SK-N-SH (cell line): Measurements from ENCODE around the gene C5orf63. TPM values are rescaled to one million over a fixed set of nuclear protein-coding genes. Genes with fewer than 3 reads are reported as not detected.
"Not testable (repeated sequence)": the region's sequence is repeated elsewhere in the genome, so short reads cannot be mapped to it uniquely, and the experiment has no call there.

ENCODE experiments used
- CTCF ChIA-PET: fragments of 300-600, 350-600 bp; formaldehyde crosslinking; extraction: SDS; loops from one replicate; lab custom pipeline; 2021; lab: Yijun Ruan, JAX
- POLR2A ChIA-PET: fragments of 350-600 bp; sonication (Branson Sonifier 250); formaldehyde crosslinking; extraction: SDS; loops from one replicate; lab custom pipeline; 2020; ENCODE audit warnings: antibody characterized with exemption, inconsistent platforms; lab: Yijun Ruan, JAX
- DNase-seq: peaks from one replicate; pipeline ENCODE4 v3.0.0; 2012
- H2AFZ ChIP-seq: fragments of 200-600 bp; sonication (generic); 2 replicates; pipeline ENCODE4 v1.8.1; 2016; ENCODE audit warnings: antibody characterized with exemption, mild to moderate bottlenecking, low read depth
- H3F3A ChIP-seq: fragments of 200-600 bp; sonication (generic); replicated peaks from 2 replicates; pipeline ENCODE3; 2016; ENCODE audit warnings: antibody characterized with exemption, mild to moderate bottlenecking; ENCODE audit not compliant: insufficient read depth
- H3K27ac ChIP-seq, 2 experiments: fragments of 200-500 bp in 1 of 2; fragments of 200-600 bp in 1 of 2; sonication (Bioruptor generic) in 1 of 2; sonication (generic), shearing (Covaris generic) in 1 of 2; 2 replicates each; pipeline versions ENCODE4 v1.5.1 to v1.6.1; 2014 to 2016; ENCODE audit warnings: low read depth in 2 of 2, inconsistent platforms in 1 of 2, low read length in 1 of 2, mild to moderate bottlenecking in 1 of 2, mixed read lengths in 1 of 2
- H3K27me3 ChIP-seq: fragments of 200-600 bp; sonication (generic), shearing (Covaris generic); 2 replicates; pipeline ENCODE4 v1.6.1; 2016; ENCODE audit warnings: mixed run types; ENCODE audit not compliant: insufficient read depth
- H3K36me3 ChIP-seq, 2 experiments: fragments of 200-500 bp in 1 of 2; fragments of 200-600 bp in 1 of 2; sonication (Bioruptor generic) in 1 of 2; sonication (generic) in 1 of 2; replicated peaks in 1 of 2; 2 replicates each; pipeline versions ENCODE3 to v1.5.1; 2014 to 2016; ENCODE audit warnings: low read length in 1 of 2, mild to moderate bottlenecking in 1 of 2; ENCODE audit not compliant: insufficient read depth in 2 of 2, control insufficient read depth in 1 of 2
- H3K4me1 ChIP-seq, 2 experiments: fragments of 200-500 bp in 1 of 2; fragments of 200-600 bp in 1 of 2; sonication (Bioruptor generic) in 1 of 2; sonication (generic), shearing (Covaris generic) in 1 of 2; 2 replicates each; pipeline versions ENCODE4 v1.5.1 to v1.6.1; 2014 to 2016; ENCODE audit warnings: low read depth in 1 of 2, low read length in 1 of 2, mixed run types in 1 of 2; ENCODE audit not compliant: insufficient read depth in 2 of 2, control insufficient read depth in 1 of 2
- H3K4me2 ChIP-seq: fragments of 200-600 bp; sonication (generic), shearing (Covaris generic); 2 replicates; pipeline ENCODE4 v1.6.1; 2017; ENCODE audit warnings: mixed run types
- H3K4me3 ChIP-seq, 2 experiments: fragments of 200-500 bp in 1 of 2; fragments of 200-600 bp in 1 of 2; sonication (Bioruptor generic) in 1 of 2; sonication (generic), shearing (Covaris generic) in 1 of 2; 2 replicates each; pipeline versions ENCODE4 v1.5.1 to v1.8.1; 2014 to 2016; ENCODE audit warnings: low read depth in 2 of 2, inconsistent platforms in 1 of 2, low read length in 1 of 2, mild to moderate bottlenecking in 1 of 2, mixed read lengths in 1 of 2, moderate library complexity in 1 of 2
- H3K79me2 ChIP-seq: fragments of 200-600 bp; sonication (generic); 2 replicates; pipeline ENCODE4 v1.8.1; 2017; ENCODE audit warnings: mild to moderate bottlenecking; ENCODE audit not compliant: insufficient read depth
- H3K9ac ChIP-seq: fragments of 200-600 bp; sonication (generic); 2 replicates; pipeline ENCODE4 v1.6.1; 2017; ENCODE audit warnings: mixed run types
- H3K9me2 ChIP-seq: fragments of 200-600 bp; sonication (generic); 2 replicates; pipeline ENCODE4 v1.6.1; 2017; ENCODE audit warnings: mixed run types
- H3K9me3 ChIP-seq: fragments of 200-600 bp; sonication (generic); 2 replicates; pipeline ENCODE4 v1.6.1; 2017; ENCODE audit warnings: mixed run types, mild to moderate bottlenecking, moderate library complexity
- H4K20me1 ChIP-seq: fragments of 200-600 bp; sonication (generic); 2 replicates; pipeline ENCODE4 v1.6.1; 2017; ENCODE audit warnings: mild to moderate bottlenecking, mixed run types; ENCODE audit not compliant: insufficient read depth
- EZH2phosphoT487 ChIP-seq: fragments of 200-600 bp; sonication (generic); IDR thresholded peaks from 2 replicates; pipeline ENCODE4 v1.6.1; 2017; ENCODE audit warnings: low read depth, mixed run types, mild to moderate bottlenecking, antibody characterized with exemption, moderate library complexity, borderline replicate concordance
- IRF3 ChIP-seq: fragments of 150-350 bp; IDR thresholded peaks from 2 replicates; pipeline ENCODE4 v1.6.1; 2016; ENCODE audit warnings: mild to moderate bottlenecking, low read depth, low read length
- JUND ChIP-seq: IDR thresholded peaks from 2 replicates; pipeline ENCODE4 v1.4.0; 2012
- MAX ChIP-seq: IDR thresholded peaks from 2 replicates; pipeline ENCODE4 v1.4.0; 2012; ENCODE audit warnings: low read depth
- MXI1 ChIP-seq: IDR thresholded peaks from 2 replicates; pipeline ENCODE4 v1.6.1; 2012; ENCODE audit warnings: mild to moderate bottlenecking, low read depth, low read length, improper control_type of control experiment
- POLR2AphosphoS5 ChIP-seq: IDR thresholded peaks from 2 replicates; pipeline ENCODE4 v1.6.1; 2012; ENCODE audit warnings: low read depth, low read length
- RXRA ChIP-seq: IDR thresholded peaks from 2 replicates; pipeline ENCODE4 v1.4.0; 2012; ENCODE audit warnings: low read depth, mild to moderate bottlenecking, borderline replicate concordance
- TAF1 ChIP-seq: IDR thresholded peaks from 2 replicates; pipeline ENCODE4 v1.6.1; 2012; ENCODE audit warnings: low read depth, mild to moderate bottlenecking, low read length, moderate library complexity, borderline replicate concordance
- TCF12 ChIP-seq: IDR thresholded peaks from 2 replicates; pipeline ENCODE4 v1.4.0; 2012
- WGBS: methylation state at CpG from one replicate; pipeline ENCODE4 v1.1.6; 2017; ENCODE audit warnings: low lambda C conversion rate; 5-methylcytosine and 5-hydroxymethylcytosine counted together
- polyA plus RNA-seq, 3 experiments: library from polyadenylated mRNA; depleted of rRNA; stranded (reverse); fragments of >200 nt; gene quantifications; 2 replicates each; pipeline ENCODE4 v1.2.3, GENCODE V29; 2012
- TF ChIP-seq, protein P1 (sequence below): IDR thresholded peaks from 2 replicates; pipeline ENCODE4 v1.4.0; 2012; ENCODE audit warnings: low read depth, borderline replicate concordance
- TF ChIP-seq, protein P2 (sequence below): IDR thresholded peaks from 2 replicates; pipeline ENCODE4; 2012

Gene C5orf63
- polyA plus RNA-seq, 1 of the 3 experiments (the other 2 are of a cell fraction), result 3.6 TPM

GRCh38 chr5:127007522-127007921 lies 65.8 kb downstream of the C5orf63 start:
- 73% methylated on average over 1 of the region's 1 CpG for WGBS
- H3K4me2 ChIP-seq, result no peak overlapping the region

GRCh38 chr5:127006744-127007143 lies 66.6 kb downstream of the C5orf63 start:
- peak overlapping the region in 1 of 2 experiments; percentile 16; a peak in 2 of 4 replicates for H3K27ac ChIP-seq

More at GRCh38 chr5:127007522-127007921, 65.8 kb downstream of the C5orf63 start:
- DNase-seq, result no peak
- H3K27me3 ChIP-seq, result no peaks in the 10 kb centered on the region
- H3K9me3 ChIP-seq, result no peaks in the 10 kb centered on the region
- ChIA-PET POLR2A (no interaction called here), CTCF (interaction anchor here (0.6 to 2.4 kb wide), 3 partner anchors 12 to 21 kb away, joined by 3 to 9 read pairs (median 3); no protein-coding TSS in a partner anchor)
- no peak overlapping the region for H3K9ac ChIP-seq
- H3K27ac ChIP-seq, result no peak overlapping the region
- peaks cover 57% of the 10 kb centered on the region for H3K79me2 ChIP-seq
- peaks cover 25% of the 10 kb centered on the region for H3F3A ChIP-seq
- H3K4me1 ChIP-seq, result peaks cover 6 to 25% of the 10 kb centered on the region in 2 experiments
- H3K4me3 ChIP-seq, result no peak overlapping the region
- H4K20me1 ChIP-seq, result no peaks in the 10 kb centered on the region
- no peak overlapping the region for H2AFZ ChIP-seq
- TF ChIP-seq TAF1 (no peak), IRF3 (no peak), RXRA (no peak), MXI1 (no peak), MAX (no peak), POLR2AphosphoS5 (no peak), JUND (no peak)
- TF ChIP-seq, protein P1, sequence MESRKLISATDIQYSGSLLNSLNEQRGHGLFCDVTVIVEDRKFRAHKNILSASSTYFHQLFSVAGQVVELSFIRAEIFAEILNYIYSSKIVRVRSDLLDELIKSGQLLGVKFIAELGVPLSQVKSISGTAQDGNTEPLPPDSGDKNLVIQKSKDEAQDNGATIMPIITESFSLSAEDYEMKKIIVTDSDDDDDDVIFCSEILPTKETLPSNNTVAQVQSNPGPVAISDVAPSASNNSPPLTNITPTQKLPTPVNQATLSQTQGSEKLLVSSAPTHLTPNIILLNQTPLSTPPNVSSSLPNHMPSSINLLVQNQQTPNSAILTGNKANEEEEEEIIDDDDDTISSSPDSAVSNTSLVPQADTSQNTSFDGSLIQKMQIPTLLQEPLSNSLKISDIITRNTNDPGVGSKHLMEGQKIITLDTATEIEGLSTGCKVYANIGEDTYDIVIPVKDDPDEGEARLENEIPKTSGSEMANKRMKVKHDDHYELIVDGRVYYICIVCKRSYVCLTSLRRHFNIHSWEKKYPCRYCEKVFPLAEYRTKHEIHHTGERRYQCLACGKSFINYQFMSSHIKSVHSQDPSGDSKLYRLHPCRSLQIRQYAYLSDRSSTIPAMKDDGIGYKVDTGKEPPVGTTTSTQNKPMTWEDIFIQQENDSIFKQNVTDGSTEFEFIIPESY, result no peak
- no peaks in the 10 kb centered on the region for H3K9me2 ChIP-seq
- H3K36me3 ChIP-seq, result no peaks in the 10 kb centered on the region

GRCh38 chr5:127005282-127005681 lies 68.0 kb downstream of the C5orf63 start:
- H3K36me3 ChIP-seq, H3K27me3 ChIP-seq, H3K9me3 ChIP-seq, H3K9me2 ChIP-seq, DNase-seq, POLR2A ChIA-PET, H3K4me2 ChIP-seq, H3K9ac ChIP-seq, H3K27ac ChIP-seq, H3K4me3 ChIP-seq, H4K20me1 ChIP-seq, H2AFZ ChIP-seq: not testable (repeated sequence)
- peaks cover 24% of the 10 kb centered on the region for H3F3A ChIP-seq
- WGBS, result 91% methylated on average over 3 of the region's 3 CpGs
- peaks cover 46% of the 10 kb centered on the region for H3K79me2 ChIP-seq
- peaks cover 13 to 14% of the 10 kb centered on the region in 2 experiments for H3K4me1 ChIP-seq
- CTCF ChIA-PET, result interaction anchor here (2.4 kb wide), 1 partner anchor 24 kb away, joined by 9 read pairs; no protein-coding TSS in a partner anchor

More at GRCh38 chr5:127006744-127007143, 66.6 kb downstream of the C5orf63 start:
- 63% methylated on average over 5 of the region's 5 CpGs for WGBS
- Histone ChIP-seq H3K9me3 (no peaks in the 10 kb centered on the region), H3F3A (peaks cover 25% of the 10 kb centered on the region), H3K36me3 (no peaks in the 10 kb centered on the region), H3K4me1 (peaks cover 8 to 21% of the 10 kb centered on the region in 2 experiments), H3K4me3 (no peak overlapping the region), H3K27me3 (no peaks in the 10 kb centered on the region), H3K9ac (peak overlapping the region; percentile 4; the same call in 1 of the 2 replicates), H3K79me2 (peaks cover 49% of the 10 kb centered on the region), H3K9me2 (no peaks in the 10 kb centered on the region), H2AFZ (peak overlapping the region; percentile 64), H3K4me2 (no peak overlapping the region), H4K20me1 (no peaks in the 10 kb centered on the region)
- ChIA-PET POLR2A (no interaction called here), CTCF (interaction anchor here (0.6 to 2.4 kb wide), 2 partner anchors 22 to 436 kb away, joined by 3 to 9 read pairs; no protein-coding TSS in a partner anchor)
- TF ChIP-seq TCF12, result peak; percentile 38
- TF ChIP-seq EZH2phosphoT487, result no peak
- TF ChIP-seq, protein P2, sequence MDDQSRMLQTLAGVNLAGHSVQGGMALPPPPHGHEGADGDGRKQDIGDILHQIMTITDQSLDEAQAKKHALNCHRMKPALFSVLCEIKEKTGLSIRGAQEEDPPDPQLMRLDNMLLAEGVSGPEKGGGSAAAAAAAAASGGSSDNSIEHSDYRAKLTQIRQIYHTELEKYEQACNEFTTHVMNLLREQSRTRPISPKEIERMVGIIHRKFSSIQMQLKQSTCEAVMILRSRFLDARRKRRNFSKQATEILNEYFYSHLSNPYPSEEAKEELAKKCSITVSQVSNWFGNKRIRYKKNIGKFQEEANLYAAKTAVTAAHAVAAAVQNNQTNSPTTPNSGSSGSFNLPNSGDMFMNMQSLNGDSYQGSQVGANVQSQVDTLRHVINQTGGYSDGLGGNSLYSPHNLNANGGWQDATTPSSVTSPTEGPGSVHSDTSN, result peak; percentile 38; the same call in 1 of the 2 replicates
- TF ChIP-seq, protein P1, result no peak
- DNase-seq, result no peak
